GM12865 (cell line): ENCODE data around the gene FOXI3.

Source experiments
- DNase-seq: peaks from one replicate; pipeline ENCODE4 v3.0.0; 2010; ENCODE audit warnings: low read depth
- H3K4me3 ChIP-seq: 2 replicates; pipeline ENCODE4 v1.5.1; 2011; ENCODE audit warnings: mild to moderate bottlenecking, low read depth, low read length, control low read depth
- TF ChIP-seq, protein P1 (sequence below): IDR thresholded peaks from 2 replicates; pipeline ENCODE4 v1.5.1; 2011; ENCODE audit warnings: low read length, control low read depth, low read depth, inconsistent platforms; ENCODE audit not compliant: insufficient read depth; ENCODE audit errors: missing control alignments

Gene FOXI3

DNA sequence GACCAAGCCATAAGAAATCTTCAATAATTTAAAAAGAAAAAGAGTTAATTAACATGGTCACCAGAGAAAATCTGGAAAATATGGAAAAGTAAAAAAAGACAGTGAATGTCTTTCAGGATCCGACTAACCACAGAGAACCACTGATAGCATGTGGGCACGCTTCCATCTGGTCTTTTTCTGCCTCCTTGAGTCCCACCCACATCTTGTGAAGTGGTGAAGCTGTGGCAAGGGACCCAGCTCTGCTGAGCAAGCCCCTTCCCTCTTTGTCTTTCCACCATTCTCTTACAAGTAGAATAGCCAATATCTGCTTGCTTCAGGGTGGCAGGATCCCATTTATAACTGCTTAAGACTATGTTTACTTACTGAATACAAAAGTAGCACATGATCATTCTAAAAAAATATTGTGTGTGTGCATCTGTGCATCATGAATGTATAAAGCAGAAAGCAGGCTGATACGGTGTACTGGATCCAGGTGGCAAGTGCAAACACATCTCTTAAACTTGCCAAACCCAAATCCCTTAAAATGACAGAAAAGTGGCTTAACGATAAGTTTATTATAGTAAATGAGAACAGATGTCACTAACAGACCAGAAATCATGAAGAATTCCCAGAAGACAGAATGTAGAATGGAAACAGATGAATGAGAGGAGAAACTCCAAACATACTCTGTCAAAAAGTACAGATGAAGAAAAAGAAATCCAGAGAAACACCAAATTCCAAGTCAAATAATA is 52.3 kb downstream of the FOXI3 start:
- TF ChIP-seq, protein P1, sequence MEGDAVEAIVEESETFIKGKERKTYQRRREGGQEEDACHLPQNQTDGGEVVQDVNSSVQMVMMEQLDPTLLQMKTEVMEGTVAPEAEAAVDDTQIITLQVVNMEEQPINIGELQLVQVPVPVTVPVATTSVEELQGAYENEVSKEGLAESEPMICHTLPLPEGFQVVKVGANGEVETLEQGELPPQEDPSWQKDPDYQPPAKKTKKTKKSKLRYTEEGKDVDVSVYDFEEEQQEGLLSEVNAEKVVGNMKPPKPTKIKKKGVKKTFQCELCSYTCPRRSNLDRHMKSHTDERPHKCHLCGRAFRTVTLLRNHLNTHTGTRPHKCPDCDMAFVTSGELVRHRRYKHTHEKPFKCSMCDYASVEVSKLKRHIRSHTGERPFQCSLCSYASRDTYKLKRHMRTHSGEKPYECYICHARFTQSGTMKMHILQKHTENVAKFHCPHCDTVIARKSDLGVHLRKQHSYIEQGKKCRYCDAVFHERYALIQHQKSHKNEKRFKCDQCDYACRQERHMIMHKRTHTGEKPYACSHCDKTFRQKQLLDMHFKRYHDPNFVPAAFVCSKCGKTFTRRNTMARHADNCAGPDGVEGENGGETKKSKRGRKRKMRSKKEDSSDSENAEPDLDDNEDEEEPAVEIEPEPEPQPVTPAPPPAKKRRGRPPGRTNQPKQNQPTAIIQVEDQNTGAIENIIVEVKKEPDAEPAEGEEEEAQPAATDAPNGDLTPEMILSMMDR: no peak
- H3K4me3 ChIP-seq: no peak overlapping the region
- no peak for DNase-seq

GRCh38 chr2:88398180-88398579 is 54.3 kb downstream of the FOXI3 start:
- DNase-seq: no peak
- H3K4me3 ChIP-seq: no peak overlapping the region
- TF ChIP-seq, protein P1: no peak
